Activated T-cell treated with anti-CD3 and anti-CD28 coated beads for 4 hours (primary cell): ENCODE results near the gene KIF12.
A peak's percentile ranks its signal among the peaks of the same experiment; 100 is the strongest.

Experiments used
- DNase-seq: peaks from one replicate; pipeline ENCODE4 v3.0.0-alpha.2; 2020

Gene KIF12

GRCh38 chr9:114123031-114123977, 24.2 kb upstream of the KIF12 start:
- DNase-seq, result no peak

GRCh38 chr9:114122136-114123027, 23.3 kb upstream of the KIF12 start:
- no peak for DNase-seq

- DNase-seq, result no peak
Observed at GRCh38 chr9:114121227-114122135, 22.4 kb upstream of the KIF12 start.

GRCh38 chr9:114120192-114121014, 21.3 kb upstream of the KIF12 start:
- DNase-seq, result no peak

GRCh38 chr9:114119242-114120191, 20.4 kb upstream of the KIF12 start:
- no peak for DNase-seq

- no peak for DNase-seq
Observed at GRCh38 chr9:114117996-114118830, 19.1 kb upstream of the KIF12 start.

GRCh38 chr9:114117614-114117995, 18.5 kb upstream of the KIF12 start:
- DNase-seq, result no peak

GRCh38 chr9:114116126-114116747, 17.1 kb upstream of the KIF12 start:
- no peak for DNase-seq

GRCh38 chr9:114115654-114116125, 16.6 kb upstream of the KIF12 start:
- DNase-seq, result no peak

- no peak for DNase-seq
Observed at GRCh38 chr9:114114364-114114763, 15.3 kb upstream of the KIF12 start.

- no peak for DNase-seq
Observed at GRCh38 chr9:114112778-114113584, 13.9 kb upstream of the KIF12 start.

- no peak for DNase-seq
Observed at GRCh38 chr9:114112325-114112724, 13.2 kb upstream of the KIF12 start.

GRCh38 chr9:114110180-114110579, 11.1 kb upstream of the KIF12 start:
- no peak for DNase-seq

- DNase-seq, result no peak
Observed at GRCh38 chr9:114109124-114109523, 10.0 kb upstream of the KIF12 start.

- DNase-seq, result peak; percentile 40
Observed at GRCh38 chr9:114108016-114108833, 9.1 kb upstream of the KIF12 start.

GRCh38 chr9:114107286-114108001, 8.4 kb upstream of the KIF12 start:
- no peak for DNase-seq
